Esophagus squamous epithelium (tissue), 5 donors: ENCODE data around the gene SPSB1. TPM values are rescaled to one million over a fixed set of nuclear protein-coding genes. Genes with fewer than 3 reads are reported as not detected.
A peak's percentile ranks its signal among the peaks of the same experiment; 100 is the strongest.

Experiments used
- DNase-seq: peaks from one replicate; lab custom pipeline; 2025; lab: John Stamatoyannopoulos, UW
- H3K27ac ChIP-seq, 4 donors: fragments of 200-600 bp; sonication (generic); one replicate each; pipeline ENCODE4 v1.5.1; 2016 to 2019; ENCODE audit warnings: mild to moderate bottlenecking in 1 of 4
- H3K27me3 ChIP-seq, 4 donors: fragments of 200-600 bp; sonication (generic); 1 replicate in 3 of 4; 2 replicates in 1 of 4; pipeline versions ENCODE4 v1.5.1 to v1.6.0; 2017 to 2021; ENCODE audit warnings: antibody characterized with exemption in 1 of 4
- H3K36me3 ChIP-seq, 3 donors: fragments of 200-600 bp; sonication (generic); one replicate each; pipeline ENCODE4 v1.5.1; 2016 to 2019
- H3K4me1 ChIP-seq, 3 donors: fragments of 200-600 bp; sonication (generic); one replicate each; pipeline ENCODE4 v1.5.1; 2017 to 2019
- H3K4me3 ChIP-seq, 4 donors: fragments of 200-600 bp; sonication (generic); 1 replicate in 3 of 4; 2 replicates in 1 of 4; pipeline ENCODE4 v1.5.1; 2016 to 2019; ENCODE audit warnings: mild to moderate bottlenecking in 2 of 4, moderate library complexity in 1 of 4
- H3K9me3 ChIP-seq, 3 donors: fragments of 200-600 bp; sonication (generic); one replicate each; pipeline ENCODE4 v1.5.1; 2016 to 2019
- POLR2A ChIP-seq, 4 donors: fragments of 450-650 bp; IDR thresholded peaks; one replicate each; pipeline ENCODE4 v1.6.1; 2017; ENCODE audit warnings: antibody characterized with exemption in 4 of 4, mild to moderate bottlenecking in 4 of 4, moderate library complexity in 3 of 4
- whole genome bisulfite sequencing, 2 donors: methylation state at CpG; one replicate each; pipeline ENCODE4 v1.1.5; 2018; 5-methylcytosine and 5-hydroxymethylcytosine counted together
- intact Hi-C: fragments of 100-400 bp; cut with DNase I; formaldehyde crosslinking; loops from one replicate; pipeline ENCODE4 v1.15.0; 2022
- total RNA-seq, 4 donors: library from RNA; depleted of rRNA; stranded (reverse); fragments of >200 nt; gene quantifications; one replicate each; pipeline ENCODE4 v1.1.0, GENCODE V29; 2016
- TF ChIP-seq, protein P1 (sequence below), 6 experiments: fragments of 450-650 bp in 4 of 6; fragments of 200-600 bp in 2 of 6; sonication (generic) in 2 of 6; IDR thresholded peaks; one replicate each; pipeline ENCODE4 v1.5.1; 2016 to 2019; ENCODE audit warnings: antibody characterized with exemption in 6 of 6, mild to moderate bottlenecking in 4 of 6, moderate library complexity in 4 of 6
- donor health status: DM: yes; HTN: yes; CAD: no.

SPSB1 gene
- total RNA-seq, 4 donors from 2014 or later = 15.2 to 35.5 (median 25.2) TPM

DNA sequence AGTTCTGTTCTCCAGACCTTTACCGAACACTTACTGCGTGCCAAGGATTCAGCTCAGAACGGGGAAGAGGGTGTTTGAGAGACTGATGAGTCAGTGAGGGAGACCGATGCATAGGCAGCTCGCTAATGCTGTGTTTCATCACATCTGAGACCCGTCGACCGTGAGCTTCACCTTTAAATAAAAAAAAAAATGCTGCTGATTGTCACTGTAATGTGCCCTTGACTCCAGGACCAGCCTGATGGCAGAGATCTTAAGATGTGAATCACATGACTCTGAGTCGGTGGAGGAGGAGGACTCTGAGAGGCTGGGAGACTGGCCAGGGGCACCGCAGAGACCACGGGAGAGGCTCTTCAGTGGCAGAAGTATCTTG lies 28.8 kb downstream of the SPSB1 start:
- DNase-seq = no peak
- 31 to 38% methylated on average over 5 to 6 of the region's 11 CpGs for WGBS, 2 donors
- intact Hi-C loops = no loop called here
- H3K4me1 ChIP-seq = peaks cover 56 to 100% (median 94%) of the 10 kb centered on the region in 3 donors
- no peaks in the 10 kb centered on the region for H3K27me3 ChIP-seq
- H3K9me3 ChIP-seq = no peaks in the 10 kb centered on the region
- peak overlapping the region; percentile 58 to 83 (median 76) for H3K27ac ChIP-seq
- TF ChIP-seq POLR2A (IDR thresholded peaks at IDR 0.05) = no peak
- TF ChIP-seq, protein P1, sequence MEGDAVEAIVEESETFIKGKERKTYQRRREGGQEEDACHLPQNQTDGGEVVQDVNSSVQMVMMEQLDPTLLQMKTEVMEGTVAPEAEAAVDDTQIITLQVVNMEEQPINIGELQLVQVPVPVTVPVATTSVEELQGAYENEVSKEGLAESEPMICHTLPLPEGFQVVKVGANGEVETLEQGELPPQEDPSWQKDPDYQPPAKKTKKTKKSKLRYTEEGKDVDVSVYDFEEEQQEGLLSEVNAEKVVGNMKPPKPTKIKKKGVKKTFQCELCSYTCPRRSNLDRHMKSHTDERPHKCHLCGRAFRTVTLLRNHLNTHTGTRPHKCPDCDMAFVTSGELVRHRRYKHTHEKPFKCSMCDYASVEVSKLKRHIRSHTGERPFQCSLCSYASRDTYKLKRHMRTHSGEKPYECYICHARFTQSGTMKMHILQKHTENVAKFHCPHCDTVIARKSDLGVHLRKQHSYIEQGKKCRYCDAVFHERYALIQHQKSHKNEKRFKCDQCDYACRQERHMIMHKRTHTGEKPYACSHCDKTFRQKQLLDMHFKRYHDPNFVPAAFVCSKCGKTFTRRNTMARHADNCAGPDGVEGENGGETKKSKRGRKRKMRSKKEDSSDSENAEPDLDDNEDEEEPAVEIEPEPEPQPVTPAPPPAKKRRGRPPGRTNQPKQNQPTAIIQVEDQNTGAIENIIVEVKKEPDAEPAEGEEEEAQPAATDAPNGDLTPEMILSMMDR (IDR thresholded peaks at IDR 0.05) = no peak
- peaks cover 0 to 21% (median 0%) of the 10 kb centered on the region in 3 donors for H3K36me3 ChIP-seq
- H3K4me3 ChIP-seq = peak overlapping the region in 2 of 4 donors; percentile 0 to 42

DNA sequence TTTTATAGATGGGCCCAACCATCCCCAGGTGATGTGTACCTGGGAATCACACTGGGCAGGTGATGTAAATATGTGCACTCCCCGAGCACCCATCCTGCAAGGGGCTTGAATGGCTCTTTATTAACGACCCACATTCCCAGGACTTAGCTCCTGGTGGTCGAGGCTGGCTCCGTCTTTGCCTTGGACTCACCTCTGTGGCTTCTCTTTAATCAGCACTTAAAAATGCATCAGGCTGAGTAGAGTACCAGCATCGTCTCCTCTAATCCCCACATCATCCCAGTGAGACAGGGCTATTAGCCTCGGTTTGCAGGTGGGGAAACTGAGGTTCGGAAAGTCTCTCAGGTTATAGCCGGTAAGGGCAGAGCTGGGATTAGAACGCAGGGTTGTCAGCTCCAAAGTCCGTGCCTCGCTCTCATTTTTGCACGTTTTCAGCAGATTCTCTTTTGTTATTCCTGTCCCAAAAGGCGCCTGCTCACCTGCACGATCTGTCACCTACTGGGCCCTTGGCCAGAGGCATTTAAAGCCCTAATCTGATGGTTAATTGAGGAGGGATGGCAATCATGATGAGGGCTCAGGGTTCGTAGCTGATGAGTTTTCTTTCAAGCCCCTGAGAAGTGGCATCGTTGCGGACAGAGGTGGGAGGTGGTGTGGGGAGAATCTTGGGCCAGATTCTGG lies 29.4 kb downstream of the SPSB1 start:
- H3K27ac ChIP-seq = peak overlapping the region; percentile 58 to 83 (median 76)
- no peaks in the 10 kb centered on the region for H3K9me3 ChIP-seq
- TF ChIP-seq POLR2A (IDR thresholded peaks at IDR 0.05) = no peak
- TF ChIP-seq, protein P1 (IDR thresholded peaks at IDR 0.05) = no peak
- no peak overlapping the region for H3K4me3 ChIP-seq
- no peaks in the 10 kb centered on the region for H3K27me3 ChIP-seq
- peaks cover 0 to 21% (median 0%) of the 10 kb centered on the region in 3 donors for H3K36me3 ChIP-seq
- no peak for DNase-seq
- H3K4me1 ChIP-seq = peaks cover 57 to 100% (median 94%) of the 10 kb centered on the region in 3 donors
- WGBS, 2 donors = 80 to 85% methylated on average over 12 to 17 of the region's 17 CpGs
- intact Hi-C loops = no loop called here

DNA sequence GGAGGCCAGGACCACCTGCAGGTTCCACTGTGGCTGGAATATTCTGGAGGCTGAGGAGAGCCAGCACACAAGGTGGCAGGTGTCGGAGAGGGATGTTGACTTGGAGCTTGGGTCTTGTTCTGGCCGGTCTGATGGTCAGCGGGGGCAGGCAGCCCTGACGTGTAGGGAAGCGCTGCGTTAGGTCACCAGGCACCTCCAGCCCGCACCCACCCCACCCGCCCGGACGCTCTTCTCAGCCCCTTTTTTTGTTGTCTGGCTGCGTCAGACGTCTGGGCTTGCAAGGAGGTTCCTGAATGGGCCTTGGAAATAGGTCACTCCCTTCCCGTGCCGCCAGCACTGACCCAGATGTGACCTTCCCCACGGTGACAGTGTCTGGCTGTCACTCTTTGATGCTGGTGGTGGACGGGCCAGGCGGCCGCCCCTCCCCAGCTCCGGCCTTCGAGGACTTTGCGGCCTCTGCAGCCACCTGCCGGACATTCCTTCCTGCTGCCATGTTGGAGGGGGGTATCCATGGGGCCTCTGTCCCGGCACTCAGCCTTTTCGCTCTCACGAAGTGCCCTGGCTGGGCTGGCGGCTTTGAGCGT lies 30.1 kb downstream of the SPSB1 start:
- intact Hi-C loops = no loop called here
- WGBS, 2 donors = 60 to 86% methylated on average over 1 to 10 of the region's 27 CpGs
- Histone ChIP-seq H3K4me3 (no peak overlapping the region), H3K27me3 (no peaks in the 10 kb centered on the region), H3K36me3 (peaks cover 0 to 21% (median 0%) of the 10 kb centered on the region in 3 donors), H3K9me3 (no peaks in the 10 kb centered on the region), H3K4me1 (peaks cover 61 to 100% (median 94%) of the 10 kb centered on the region in 3 donors), H3K27ac (peak overlapping the region in 3 of 4 donors; percentile 21 to 83 (median 30))
- TF ChIP-seq, protein P1 (IDR thresholded peaks at IDR 0.05) = no peak
- no peak for TF ChIP-seq POLR2A (IDR thresholded peaks at IDR 0.05)
- no peak for DNase-seq

DNA sequence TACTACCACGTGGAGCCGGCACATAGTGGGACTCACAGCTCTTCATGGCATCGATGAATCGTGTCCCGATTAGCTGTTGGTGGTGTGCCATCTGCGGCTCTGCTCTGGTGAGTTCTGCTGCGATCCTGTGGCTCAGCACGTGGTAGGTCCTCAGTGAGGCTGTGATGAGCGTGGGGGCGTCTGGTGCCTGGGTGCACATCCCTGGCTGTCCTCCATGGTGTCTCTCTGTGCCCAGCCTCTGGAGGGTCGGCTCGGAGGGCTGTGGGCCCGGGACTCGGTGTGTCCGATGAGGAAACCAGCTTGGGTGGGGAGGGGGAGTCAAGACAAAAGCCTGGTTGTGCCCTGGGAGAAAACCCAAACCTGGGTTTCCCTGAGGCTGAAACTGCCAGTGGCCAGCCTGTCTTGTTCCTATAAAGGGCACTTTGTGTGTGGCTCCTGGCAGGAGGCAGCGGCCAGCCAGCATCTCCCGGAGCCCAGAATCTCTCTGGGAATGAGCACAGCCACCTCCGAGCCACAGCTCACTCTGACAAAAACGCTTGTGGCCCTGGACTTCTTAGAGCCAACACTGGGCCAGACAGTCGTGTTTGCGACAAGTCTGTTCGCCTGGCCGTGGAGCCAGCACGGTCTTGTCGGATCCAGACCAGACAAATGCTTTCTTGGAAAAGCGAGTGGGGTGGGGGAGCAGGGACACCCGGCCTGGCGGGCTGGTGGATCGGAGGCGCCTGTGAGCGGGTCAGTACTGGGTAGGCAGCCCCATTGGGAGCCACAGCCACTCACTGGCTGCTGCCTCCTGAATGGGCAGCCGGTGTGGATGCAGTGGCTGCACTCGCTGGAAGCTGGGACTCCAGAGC lies 31.8 kb downstream of the SPSB1 start:
- Histone ChIP-seq H3K4me1 (peaks cover 53 to 100% (median 94%) of the 10 kb centered on the region in 3 donors), H3K9me3 (no peaks in the 10 kb centered on the region), H3K4me3 (peak overlapping the region in 1 of 4 donors; percentile 18), H3K27me3 (no peaks in the 10 kb centered on the region), H3K27ac (peak overlapping the region; percentile 29 to 88 (median 85)), H3K36me3 (peaks cover 0 to 7% (median 0%) of the 10 kb centered on the region in 3 donors)
- 60 to 67% methylated on average over 4 to 19 of the region's 33 CpGs for WGBS, 2 donors
- TF ChIP-seq, protein P1 (IDR thresholded peaks at IDR 0.05) = no peak
- TF ChIP-seq POLR2A (IDR thresholded peaks at IDR 0.05) = no peak
- no peak for DNase-seq
- intact Hi-C loops = no loop called here
